ENCODE measurements around the gene LARGE1. TPM values are rescaled to one million over a fixed set of nuclear protein-coding genes. Genes with fewer than 3 reads are reported as not detected.
A peak's percentile ranks its signal among the peaks of the same experiment; 100 is the strongest.

Gene LARGE1
- total and polyA plus RNA-seq, 3 experiments from 2014 or later: 0.07 to 0.27 (median 0.18) TPM

- Mint-ChIP-seq H3K27me3 (no peaks in the 10 kb centered on the region), H3K36me3 (no peaks in the 10 kb centered on the region), H3K27ac (no peak overlapping the region), H3K4me3 (no peak overlapping the region), H3K9me3 (peaks cover 0 to 10% (median 8%) of the 10 kb centered on the region in 5 donors), H3K4me1 (no peaks in the 10 kb centered on the region)
- DNase-seq: no peak
- CTCF ChIA-PET: no interaction called here
- Histone ChIP-seq H3K9me3 (ENCODE audit: low read length) (no peaks in the 10 kb centered on the region), H3K4me3 (ENCODE audit: low read length) (no peak overlapping the region), H3K4me1 (ENCODE audit: insufficient read depth, low read length) (no peaks in the 10 kb centered on the region), H3K27ac (ENCODE audit: low read depth, low read length) (no peak overlapping the region), H3K27me3 (ENCODE audit: insufficient read depth, low read length, poor library complexity, severe bottlenecking) (no peaks in the 10 kb centered on the region), H3K36me3 (ENCODE audit: insufficient read depth, low read length) (no peaks in the 10 kb centered on the region)
- POLR2A ChIA-PET: no interaction called here
Measured at GRCh38 chr22:33817512-33818127, 102.7 kb downstream of the LARGE1 start.

GRCh38 chr22:33812360-33812977 is 107.8 kb downstream of the LARGE1 start:
- no peaks in the 10 kb centered on the region for H3K4me1 Mint-ChIP-seq
- no peak for DNase-seq
- H3K27ac Mint-ChIP-seq: peak overlapping the region in 1 of 8 donors; percentile 60
- no peak overlapping the region for H3K4me3 Mint-ChIP-seq
- CTCF ChIA-PET: no interaction called here
- Histone ChIP-seq H3K27me3 (ENCODE audit: insufficient read depth, low read length, poor library complexity, severe bottlenecking) (no peaks in the 10 kb centered on the region), H3K36me3 (ENCODE audit: insufficient read depth, low read length) (no peaks in the 10 kb centered on the region), H3K9me3 (ENCODE audit: low read length) (no peaks in the 10 kb centered on the region), H3K4me1 (ENCODE audit: insufficient read depth, low read length) (no peaks in the 10 kb centered on the region), H3K27ac (ENCODE audit: low read depth, low read length) (no peak overlapping the region), H3K4me3 (ENCODE audit: low read length) (no peak overlapping the region)
- H3K27me3 Mint-ChIP-seq: no peaks in the 10 kb centered on the region
- peaks cover 2 to 19% (median 8%) of the 10 kb centered on the region in 5 donors for H3K9me3 Mint-ChIP-seq
- POLR2A ChIA-PET: no interaction called here
- H3K36me3 Mint-ChIP-seq: no peaks in the 10 kb centered on the region

- no peak overlapping the region for H3K27ac Mint-ChIP-seq
- Histone ChIP-seq H3K27me3 (ENCODE audit: insufficient read depth, low read length, poor library complexity, severe bottlenecking) (no peaks in the 10 kb centered on the region), H3K4me3 (ENCODE audit: low read length) (no peak overlapping the region), H3K4me1 (ENCODE audit: insufficient read depth, low read length) (no peaks in the 10 kb centered on the region), H3K9me3 (ENCODE audit: low read length) (no peaks in the 10 kb centered on the region), H3K27ac (ENCODE audit: low read depth, low read length) (no peak overlapping the region), H3K36me3 (ENCODE audit: insufficient read depth, low read length) (no peaks in the 10 kb centered on the region)
- peaks cover 2 to 16% (median 5%) of the 10 kb centered on the region in 5 donors for H3K9me3 Mint-ChIP-seq
- no peak overlapping the region for H3K4me3 Mint-ChIP-seq
- DNase-seq: no peak
- H3K36me3 Mint-ChIP-seq: no peaks in the 10 kb centered on the region
- no peaks in the 10 kb centered on the region for H3K27me3 Mint-ChIP-seq
- ChIA-PET POLR2A (no interaction called here), CTCF (no interaction called here)
- H3K4me1 Mint-ChIP-seq: no peaks in the 10 kb centered on the region
Measured at GRCh38 chr22:33811686-33812085, 108.6 kb downstream of the LARGE1 start.

- H3K9me3 Mint-ChIP-seq: peaks cover 2 to 16% (median 5%) of the 10 kb centered on the region in 5 donors
- H3K4me1 Mint-ChIP-seq: no peaks in the 10 kb centered on the region
- H3K4me3 ChIP-seq (ENCODE audit: low read length): no peak overlapping the region
- no peaks in the 10 kb centered on the region for H3K4me1 ChIP-seq (ENCODE audit: insufficient read depth, low read length)
- ChIA-PET CTCF (no interaction called here), POLR2A (no interaction called here)
- H3K4me3 Mint-ChIP-seq: no peak overlapping the region
- no peaks in the 10 kb centered on the region for H3K9me3 ChIP-seq (ENCODE audit: low read length)
- no peaks in the 10 kb centered on the region for H3K36me3 Mint-ChIP-seq
- DNase-seq: no peak
- no peaks in the 10 kb centered on the region for H3K36me3 ChIP-seq (ENCODE audit: insufficient read depth, low read length)
- H3K27me3 Mint-ChIP-seq: no peaks in the 10 kb centered on the region
- H3K27me3 ChIP-seq (ENCODE audit: insufficient read depth, low read length, poor library complexity, severe bottlenecking): no peaks in the 10 kb centered on the region
- H3K27ac Mint-ChIP-seq: no peak overlapping the region
- H3K27ac ChIP-seq (ENCODE audit: low read depth, low read length): no peak overlapping the region
Measured at GRCh38 chr22:33811208-33811607, 109.1 kb downstream of the LARGE1 start.

GRCh38 chr22:33807470-33807869 is 112.8 kb downstream of the LARGE1 start:
- POLR2A ChIA-PET: no interaction called here
- H3K4me3 Mint-ChIP-seq: no peak overlapping the region

GRCh38 chr22:33806191-33806590 is 114.1 kb downstream of the LARGE1 start:
- H3K4me3 ChIP-seq (ENCODE audit: low read length): no peak overlapping the region
- no peaks in the 10 kb centered on the region for H3K4me1 ChIP-seq (ENCODE audit: insufficient read depth, low read length)
- H3K9me3 Mint-ChIP-seq: peaks cover 0 to 9% (median 5%) of the 10 kb centered on the region in 5 donors
- H3K27ac Mint-ChIP-seq: no peak overlapping the region
- H3K4me1 Mint-ChIP-seq: no peaks in the 10 kb centered on the region
- POLR2A ChIA-PET: no interaction called here
- no peak overlapping the region for H3K27ac ChIP-seq (ENCODE audit: low read depth, low read length)
- CTCF ChIA-PET: no interaction called here
- no peaks in the 10 kb centered on the region for H3K27me3 Mint-ChIP-seq
- H3K4me3 Mint-ChIP-seq: no peak overlapping the region
- H3K27me3 ChIP-seq (ENCODE audit: insufficient read depth, low read length, poor library complexity, severe bottlenecking): no peaks in the 10 kb centered on the region
- DNase-seq: no peak
- H3K36me3 ChIP-seq (ENCODE audit: insufficient read depth, low read length): no peaks in the 10 kb centered on the region
- H3K9me3 ChIP-seq (ENCODE audit: low read length): no peaks in the 10 kb centered on the region
- H3K36me3 Mint-ChIP-seq: no peaks in the 10 kb centered on the region

More at GRCh38 chr22:33807470-33807869, 112.8 kb downstream of the LARGE1 start:
- H3K9me3 Mint-ChIP-seq: peaks cover 0 to 9% (median 5%) of the 10 kb centered on the region in 5 donors
- no peak overlapping the region for H3K27ac ChIP-seq (ENCODE audit: low read depth, low read length)
- DNase-seq: no peak
- no peaks in the 10 kb centered on the region for H3K27me3 ChIP-seq (ENCODE audit: insufficient read depth, low read length, poor library complexity, severe bottlenecking)
- H3K36me3 ChIP-seq (ENCODE audit: insufficient read depth, low read length): no peaks in the 10 kb centered on the region
- no peak overlapping the region for H3K27ac Mint-ChIP-seq
- CTCF ChIA-PET: no interaction called here
- H3K9me3 ChIP-seq (ENCODE audit: low read length): no peaks in the 10 kb centered on the region
- no peaks in the 10 kb centered on the region for H3K4me1 Mint-ChIP-seq
- no peaks in the 10 kb centered on the region for H3K27me3 Mint-ChIP-seq
- H3K4me1 ChIP-seq (ENCODE audit: insufficient read depth, low read length): no peaks in the 10 kb centered on the region
- no peaks in the 10 kb centered on the region for H3K36me3 Mint-ChIP-seq
- no peak overlapping the region for H3K4me3 ChIP-seq (ENCODE audit: low read length)

GRCh38 chr22:33803371-33804282 is 116.6 kb downstream of the LARGE1 start:
- CTCF ChIA-PET: no interaction called here
- H3K9me3 Mint-ChIP-seq: peaks cover 0 to 9% (median 2%) of the 10 kb centered on the region in 5 donors
- no peaks in the 10 kb centered on the region for H3K4me1 Mint-ChIP-seq
- no peak overlapping the region for H3K4me3 ChIP-seq (ENCODE audit: low read length)
- no peak overlapping the region for H3K27ac ChIP-seq (ENCODE audit: low read depth, low read length)
- no peak for DNase-seq
- no peaks in the 10 kb centered on the region for H3K27me3 ChIP-seq (ENCODE audit: insufficient read depth, low read length, poor library complexity, severe bottlenecking)
- H3K9me3 ChIP-seq (ENCODE audit: low read length): no peaks in the 10 kb centered on the region
- no peaks in the 10 kb centered on the region for H3K36me3 Mint-ChIP-seq
- no peaks in the 10 kb centered on the region for H3K36me3 ChIP-seq (ENCODE audit: insufficient read depth, low read length)
- POLR2A ChIA-PET: no interaction called here
- H3K27me3 Mint-ChIP-seq: no peaks in the 10 kb centered on the region
- H3K4me1 ChIP-seq (ENCODE audit: insufficient read depth, low read length): no peaks in the 10 kb centered on the region
- H3K4me3 Mint-ChIP-seq: no peak overlapping the region
- no peak overlapping the region for H3K27ac Mint-ChIP-seq

GRCh38 chr22:33798401-33798800 is 121.9 kb downstream of the LARGE1 start:
- Histone ChIP-seq H3K4me3 (ENCODE audit: low read length) (no peak overlapping the region), H3K4me1 (ENCODE audit: insufficient read depth, low read length) (no peaks in the 10 kb centered on the region), H3K27ac (ENCODE audit: low read depth, low read length) (no peak overlapping the region), H3K27me3 (ENCODE audit: insufficient read depth, low read length, poor library complexity, severe bottlenecking) (no peaks in the 10 kb centered on the region), H3K36me3 (ENCODE audit: insufficient read depth, low read length) (no peaks in the 10 kb centered on the region), H3K9me3 (ENCODE audit: low read length) (no peaks in the 10 kb centered on the region)
- DNase-seq: no peak
- Mint-ChIP-seq H3K9me3 (peaks cover 2 to 10% (median 7%) of the 10 kb centered on the region in 5 donors), H3K4me1 (no peaks in the 10 kb centered on the region), H3K4me3 (no peak overlapping the region), H3K27ac (no peak overlapping the region), H3K27me3 (no peaks in the 10 kb centered on the region), H3K36me3 (peaks cover 0 to 6% (median 0%) of the 10 kb centered on the region in 3 donors)
- ChIA-PET POLR2A (no interaction called here), CTCF (no interaction called here)

Measured in CD8-positive, alpha-beta memory T cell (primary cell).